PC-9 (cell line): Measurements from ENCODE around the gene PHLDA2.

ENCODE experiments used
- EZH2 ChIP-seq: fragments of 200-600 bp; sonication (generic); IDR thresholded peaks from 2 replicates; pipeline ENCODE4 v1.8.0; 2017; ENCODE audit warnings: antibody characterized with exemption, low read depth
- TF ChIP-seq, protein P1 (sequence below): fragments of 200-600 bp; sonication (generic); conservative IDR thresholded peaks from 2 replicates; pipeline ENCODE4 v1.6.1; 2017; ENCODE audit warnings: mixed run types, antibody characterized with exemption, mild to moderate bottlenecking, moderate library complexity

DNA sequence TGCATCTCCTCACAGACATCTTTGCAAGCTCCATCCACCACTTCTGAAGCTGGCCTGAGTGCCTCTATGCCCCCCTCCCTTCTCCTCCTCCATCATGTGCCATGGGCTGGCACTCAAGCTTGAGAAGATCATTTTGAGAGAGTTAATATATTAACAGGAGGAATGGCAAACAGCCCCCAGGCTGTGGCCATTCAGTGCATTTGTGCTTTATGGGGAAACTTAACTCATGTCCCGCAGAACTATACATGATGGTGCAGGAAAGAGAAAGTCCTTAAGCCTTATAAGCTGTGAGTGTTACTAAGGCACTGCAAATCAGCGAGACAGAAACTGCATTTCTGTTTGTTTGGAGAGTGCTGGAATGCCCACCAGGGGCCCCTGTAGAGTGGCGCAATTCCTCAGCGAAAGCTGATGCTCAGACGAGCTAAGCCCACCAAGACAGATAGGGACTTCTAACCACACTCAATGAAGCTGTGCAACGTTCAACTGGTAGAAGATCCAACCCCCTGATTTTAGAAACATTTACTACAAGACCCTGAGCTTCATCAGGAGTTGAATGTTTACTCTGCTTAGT is 26.8 kb upstream of the PHLDA2 start:
- TF ChIP-seq, protein P1, sequence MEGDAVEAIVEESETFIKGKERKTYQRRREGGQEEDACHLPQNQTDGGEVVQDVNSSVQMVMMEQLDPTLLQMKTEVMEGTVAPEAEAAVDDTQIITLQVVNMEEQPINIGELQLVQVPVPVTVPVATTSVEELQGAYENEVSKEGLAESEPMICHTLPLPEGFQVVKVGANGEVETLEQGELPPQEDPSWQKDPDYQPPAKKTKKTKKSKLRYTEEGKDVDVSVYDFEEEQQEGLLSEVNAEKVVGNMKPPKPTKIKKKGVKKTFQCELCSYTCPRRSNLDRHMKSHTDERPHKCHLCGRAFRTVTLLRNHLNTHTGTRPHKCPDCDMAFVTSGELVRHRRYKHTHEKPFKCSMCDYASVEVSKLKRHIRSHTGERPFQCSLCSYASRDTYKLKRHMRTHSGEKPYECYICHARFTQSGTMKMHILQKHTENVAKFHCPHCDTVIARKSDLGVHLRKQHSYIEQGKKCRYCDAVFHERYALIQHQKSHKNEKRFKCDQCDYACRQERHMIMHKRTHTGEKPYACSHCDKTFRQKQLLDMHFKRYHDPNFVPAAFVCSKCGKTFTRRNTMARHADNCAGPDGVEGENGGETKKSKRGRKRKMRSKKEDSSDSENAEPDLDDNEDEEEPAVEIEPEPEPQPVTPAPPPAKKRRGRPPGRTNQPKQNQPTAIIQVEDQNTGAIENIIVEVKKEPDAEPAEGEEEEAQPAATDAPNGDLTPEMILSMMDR = no peak
- no peak for TF ChIP-seq EZH2
